ENCODE data around the gene CDS2.

DNA sequence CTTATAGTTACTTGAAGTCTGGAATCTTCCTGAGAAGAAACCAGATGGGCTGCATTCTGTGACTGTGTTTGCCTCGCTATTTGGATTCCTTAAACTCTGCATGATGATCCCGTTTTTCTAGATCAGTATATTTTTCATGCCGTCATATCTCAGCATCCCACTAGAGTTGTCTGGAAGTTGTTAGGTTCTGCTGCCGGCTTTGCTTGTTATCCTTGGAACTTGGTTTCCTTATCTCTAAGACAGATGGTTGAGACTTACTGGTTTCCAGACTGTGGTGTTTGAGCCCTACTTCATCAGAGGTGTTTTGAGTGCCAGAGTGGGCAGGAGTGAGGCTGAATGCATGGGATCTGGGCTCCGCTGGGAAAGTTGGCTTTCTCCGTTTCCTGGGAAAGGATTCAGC, 50.3 kb downstream of the CDS2 start:
- TF ChIP-seq, protein P1, sequence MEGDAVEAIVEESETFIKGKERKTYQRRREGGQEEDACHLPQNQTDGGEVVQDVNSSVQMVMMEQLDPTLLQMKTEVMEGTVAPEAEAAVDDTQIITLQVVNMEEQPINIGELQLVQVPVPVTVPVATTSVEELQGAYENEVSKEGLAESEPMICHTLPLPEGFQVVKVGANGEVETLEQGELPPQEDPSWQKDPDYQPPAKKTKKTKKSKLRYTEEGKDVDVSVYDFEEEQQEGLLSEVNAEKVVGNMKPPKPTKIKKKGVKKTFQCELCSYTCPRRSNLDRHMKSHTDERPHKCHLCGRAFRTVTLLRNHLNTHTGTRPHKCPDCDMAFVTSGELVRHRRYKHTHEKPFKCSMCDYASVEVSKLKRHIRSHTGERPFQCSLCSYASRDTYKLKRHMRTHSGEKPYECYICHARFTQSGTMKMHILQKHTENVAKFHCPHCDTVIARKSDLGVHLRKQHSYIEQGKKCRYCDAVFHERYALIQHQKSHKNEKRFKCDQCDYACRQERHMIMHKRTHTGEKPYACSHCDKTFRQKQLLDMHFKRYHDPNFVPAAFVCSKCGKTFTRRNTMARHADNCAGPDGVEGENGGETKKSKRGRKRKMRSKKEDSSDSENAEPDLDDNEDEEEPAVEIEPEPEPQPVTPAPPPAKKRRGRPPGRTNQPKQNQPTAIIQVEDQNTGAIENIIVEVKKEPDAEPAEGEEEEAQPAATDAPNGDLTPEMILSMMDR (IDR thresholded peaks at IDR 0.05; ENCODE audit: insufficient read depth, low read length, poor library complexity, severe bottlenecking): no peak
- TF ChIP-seq EZH2phosphoT487 (conservative IDR thresholded peaks at IDR 0.05; ENCODE audit: low read length): no peak
